NCI-H187 treated with DMSO at 0.1 percent for 48 hours (cell line): ENCODE results near the gene TSC22D1.
"Not testable (repeated sequence)": the region's sequence is repeated elsewhere in the genome, so short reads cannot be mapped to it uniquely, and the experiment has no call there.

Experiments used
- DNase-seq: peaks from one replicate; lab custom pipeline; 2025; lab: John Stamatoyannopoulos, UW

Gene TSC22D1

GRCh38 chr13:44504116-44504515 is 72.0 kb downstream of the TSC22D1 start:
- DNase-seq = no peak

GRCh38 chr13:44498969-44499368 is 77.2 kb downstream of the TSC22D1 start:
- no peak for DNase-seq

- no peak for DNase-seq
Observed at GRCh38 chr13:44498502-44498901, 77.6 kb downstream of the TSC22D1 start.

GRCh38 chr13:44497801-44498200 is 78.3 kb downstream of the TSC22D1 start:
- no peak for DNase-seq

GRCh38 chr13:44493213-44493812 is 82.8 kb downstream of the TSC22D1 start:
- DNase-seq = no peak

GRCh38 chr13:44489751-44490150 is 86.4 kb downstream of the TSC22D1 start:
- no peak for DNase-seq

- no peak for DNase-seq
Observed at GRCh38 chr13:44487989-44488388, 88.1 kb downstream of the TSC22D1 start.

GRCh38 chr13:44484562-44485138 is 91.5 kb downstream of the TSC22D1 start:
- DNase-seq = no peak

- no peak for DNase-seq
Observed at GRCh38 chr13:44474122-44474910, 101.8 kb downstream of the TSC22D1 start.

GRCh38 chr13:44471686-44472085 is 104.4 kb downstream of the TSC22D1 start:
- DNase-seq = no peak

- no peak for DNase-seq
Observed at GRCh38 chr13:44470638-44471562, 105.2 kb downstream of the TSC22D1 start.

GRCh38 chr13:44468874-44469273 is 107.3 kb downstream of the TSC22D1 start:
- no peak for DNase-seq

GRCh38 chr13:44465318-44465717 is 110.8 kb downstream of the TSC22D1 start:
- DNase-seq = no peak

- DNase-seq = no peak
Observed at GRCh38 chr13:44464471-44464870, 111.7 kb downstream of the TSC22D1 start.

- no peak for DNase-seq
Observed at GRCh38 chr13:44463759-44464158, 112.4 kb downstream of the TSC22D1 start.

- no peak for DNase-seq
Observed at GRCh38 chr13:44459674-44460073, 116.5 kb downstream of the TSC22D1 start.

- no peak for DNase-seq
Observed at GRCh38 chr13:44458313-44458975, 117.7 kb downstream of the TSC22D1 start.

GRCh38 chr13:44456212-44456611 is 119.9 kb downstream of the TSC22D1 start:
- not testable (repeated sequence) for DNase-seq

- no peak for DNase-seq
Observed at GRCh38 chr13:44455769-44456168, 120.4 kb downstream of the TSC22D1 start.

GRCh38 chr13:44453881-44454280 is 122.2 kb downstream of the TSC22D1 start:
- DNase-seq = no peak

GRCh38 chr13:44453069-44453468 is 123.1 kb downstream of the TSC22D1 start:
- DNase-seq = no peak

- no peak for DNase-seq
Observed at GRCh38 chr13:44452418-44452817, 123.7 kb downstream of the TSC22D1 start.
